HEK293 (cell line): ENCODE measurements around the gene ASIC3.

ENCODE experiments used
- CTCF ChIA-PET: fragments of 350-600 bp; formaldehyde crosslinking; extraction: SDS; loops from one replicate; lab custom pipeline; 2021; ENCODE audit warnings: antibody characterized with exemption; lab: Yijun Ruan, JAX
- POLR2A ChIA-PET: fragments of 300-600 bp; formaldehyde crosslinking; extraction: SDS; loops from one replicate; lab custom pipeline; 2020; ENCODE audit warnings: antibody characterized with exemption, inconsistent platforms; lab: Yijun Ruan, JAX
- H3K27ac ChIP-seq: fragments of 200-500 bp; sonication (Bioruptor generic); 2 replicates; pipeline ENCODE4 v1.5.1; 2014; ENCODE audit warnings: low read depth, low read length, control low read depth, inconsistent platforms; ENCODE audit errors: extremely low read depth
- H3K36me3 ChIP-seq, 2 experiments: fragments of 200-500 bp in 1 of 2; sonication (Bioruptor generic) in 1 of 2; 1 replicate in 1 of 2; 2 replicates in 1 of 2; pipeline ENCODE4 v1.5.1; 2014 to 2017; ENCODE audit warnings: inconsistent platforms in 2 of 2, low read length in 2 of 2; ENCODE audit not compliant: control insufficient read depth in 2 of 2, insufficient read depth in 1 of 2
- H3K4me1 ChIP-seq: fragments of 200-500 bp; sonication (Bioruptor generic); 2 replicates; pipeline ENCODE4 v1.5.1; 2014; ENCODE audit warnings: mild to moderate bottlenecking, low read length, inconsistent platforms; ENCODE audit not compliant: control insufficient read depth, insufficient read depth
- H3K4me3 ChIP-seq: 2 replicates; pipeline ENCODE4 v1.5.1; 2011; ENCODE audit warnings: low read depth, mild to moderate bottlenecking, control low read depth, low read length, moderate library complexity
- H3K9me3 ChIP-seq: fragments of 200-500 bp; sonication (Bioruptor generic); 2 replicates; pipeline ENCODE4 v1.5.1; 2014; ENCODE audit warnings: low read depth, low read length, inconsistent platforms; ENCODE audit not compliant: control insufficient read depth, insufficient read depth
- FEZF1 ChIP-seq: fragments of 450-650 bp; formaldehyde crosslinking; IDR thresholded peaks from 2 replicates; pipeline ENCODE4 v1.5.1; 2016; ENCODE audit warnings: missing biosample characterization, missing genetic modification characterization
- GLI2 ChIP-seq: fragments of 450-650 bp; formaldehyde crosslinking; IDR thresholded peaks from 2 replicates; pipeline ENCODE4; 2017; ENCODE audit warnings: missing biosample characterization, missing genetic modification characterization, low read depth, borderline replicate concordance
- HIC1 ChIP-seq: fragments of 450-650 bp; formaldehyde crosslinking; IDR thresholded peaks from 2 replicates; pipeline ENCODE4 v1.5.1; 2016; ENCODE audit warnings: missing biosample characterization, missing genetic modification characterization
- KLF17 ChIP-seq: fragments of 450-650 bp; formaldehyde crosslinking; IDR thresholded peaks from 2 replicates; pipeline ENCODE4 v1.5.1; 2016; ENCODE audit warnings: missing biosample characterization, missing genetic modification characterization
- OSR2 ChIP-seq: fragments of 450-650 bp; formaldehyde crosslinking; IDR thresholded peaks from 2 replicates; pipeline ENCODE4 v1.5.1; 2016; ENCODE audit warnings: missing biosample characterization, missing genetic modification characterization
- PRDM10 ChIP-seq: fragments of 450-650 bp; formaldehyde crosslinking; IDR thresholded peaks from 2 replicates; pipeline ENCODE4 v1.5.1; 2016; ENCODE audit warnings: missing biosample characterization, missing genetic modification characterization
- TCF7L2 ChIP-seq: IDR thresholded peaks from 2 replicates; pipeline ENCODE4 v1.6.1; 2011; ENCODE audit warnings: low read depth, mild to moderate bottlenecking, inconsistent platforms, low read length, moderate library complexity, borderline replicate concordance
- ZFP37 ChIP-seq: fragments of 450-650 bp; formaldehyde crosslinking; IDR thresholded peaks from 2 replicates; pipeline ENCODE4 v1.5.1; 2016; ENCODE audit warnings: missing biosample characterization, missing genetic modification characterization
- ZNF175 ChIP-seq: fragments of 450-650 bp; formaldehyde crosslinking; IDR thresholded peaks from 2 replicates; pipeline ENCODE4 v1.5.1; 2016; ENCODE audit warnings: missing biosample characterization, missing genetic modification characterization
- ZNF239 ChIP-seq: fragments of 450-650 bp; formaldehyde crosslinking; IDR thresholded peaks from 2 replicates; pipeline ENCODE4 v1.5.1; 2016; ENCODE audit warnings: missing biosample characterization, missing genetic modification characterization
- ZNF274 ChIP-seq, 2 experiments: fragments of 200-500 bp in 1 of 2; fragments of 450-650 bp in 1 of 2; sonication (Bioruptor generic) in 1 of 2; formaldehyde crosslinking in 1 of 2; IDR thresholded peaks; 2 replicates each; pipeline versions ENCODE4 v1.5.1 to v1.6.1; 2014 to 2016; ENCODE audit warnings: borderline replicate concordance in 1 of 2, inconsistent platforms in 1 of 2, low read length in 1 of 2, missing biosample characterization in 1 of 2, missing genetic modification characterization in 1 of 2
- ZNF280C ChIP-seq: fragments of 450-650 bp; formaldehyde crosslinking; IDR thresholded peaks from 2 replicates; pipeline ENCODE4 v1.5.1; 2016; ENCODE audit warnings: missing biosample characterization, missing genetic modification characterization
- ZNF302 ChIP-seq: fragments of 450-650 bp; formaldehyde crosslinking; IDR thresholded peaks from 2 replicates; pipeline ENCODE4 v1.5.1; 2016; ENCODE audit warnings: missing biosample characterization, missing genetic modification characterization, low read depth
- ZNF341 ChIP-seq: fragments of 450-650 bp; formaldehyde crosslinking; IDR thresholded peaks from 2 replicates; pipeline ENCODE4; 2016; ENCODE audit warnings: low read depth, missing biosample characterization, missing genetic modification characterization
- ZNF423 ChIP-seq: fragments of 450-650 bp; formaldehyde crosslinking; IDR thresholded peaks from 2 replicates; pipeline ENCODE4 v1.5.1; 2016; ENCODE audit warnings: missing biosample characterization, missing genetic modification characterization
- ZNF510 ChIP-seq: fragments of 450-650 bp; formaldehyde crosslinking; IDR thresholded peaks from 2 replicates; pipeline ENCODE4 v1.5.1; 2018; ENCODE audit warnings: mild to moderate bottlenecking, missing genetic modification characterization, missing biosample characterization; ENCODE audit not compliant: insufficient replicate concordance
- ZNF707 ChIP-seq: fragments of 450-650 bp; formaldehyde crosslinking; IDR thresholded peaks from 2 replicates; pipeline ENCODE4 v1.5.1; 2016; ENCODE audit warnings: missing biosample characterization, missing genetic modification characterization
- ZNF747 ChIP-seq: fragments of 450-650 bp; formaldehyde crosslinking; IDR thresholded peaks from 2 replicates; pipeline ENCODE4 v1.5.1; 2016; ENCODE audit warnings: missing biosample characterization, missing genetic modification characterization
- ZSCAN4 ChIP-seq: fragments of 450-650 bp; formaldehyde crosslinking; IDR thresholded peaks from 2 replicates; pipeline ENCODE4 v1.5.1; 2017; ENCODE audit warnings: missing biosample characterization, missing genetic modification characterization
- ZXDB ChIP-seq: fragments of 450-650 bp; formaldehyde crosslinking; IDR thresholded peaks from 2 replicates; pipeline ENCODE4 v1.5.1; 2016; ENCODE audit warnings: missing biosample characterization, missing genetic modification characterization

ASIC3 gene

GRCh38 chr7:151020231-151020630 is 28.1 kb upstream of the ASIC3 start:
- Histone ChIP-seq H3K36me3 (no peaks in the 10 kb centered on the region), H3K27ac (no peak overlapping the region), H3K9me3 (no peaks in the 10 kb centered on the region), H3K4me1 (no peaks in the 10 kb centered on the region), H3K4me3 (no peak overlapping the region)
- peak; percentile 70 for TF ChIP-seq ZNF341 (tag by site-specific recombination)
- no peak for TF ChIP-seq ZXDB (tag by site-specific recombination)
- TF ChIP-seq ZNF302 = no peak
- TF ChIP-seq HIC1 (tag by site-specific recombination) = no peak
- TF ChIP-seq OSR2 (tag by site-specific recombination) = no peak
- no peak for TF ChIP-seq ZNF707 (tag by site-specific recombination)
- TF ChIP-seq ZNF423 (tag by site-specific recombination) = no peak
- ChIA-PET CTCF (interaction anchor here (0.6 to 3.1 kb wide), 8 partner anchors 11 to 207 kb away, joined by 3 to 26 read pairs (median 3); no protein-coding TSS in a partner anchor), POLR2A (interaction anchor here (1.3 kb wide), 1 partner anchor 93 kb away, joined by 3 read pairs; no protein-coding TSS in a partner anchor)

- CTCF ChIA-PET = interaction anchor here (0.6 to 5.6 kb wide), 3 partner anchors 11 to 555 kb away, joined by 3 to 22 read pairs (median 3); no protein-coding TSS in a partner anchor
- no peak for TF ChIP-seq GLI2
- no peak for TF ChIP-seq TCF7L2
- no peak for TF ChIP-seq ZNF280C (tag by site-specific recombination)
- no peak for TF ChIP-seq ZNF747
- TF ChIP-seq ZFP37 (tag by site-specific recombination) = no peak
- TF ChIP-seq KLF17 (tag by site-specific recombination) = no peak
- TF ChIP-seq ZNF274 (IDR thresholded peaks at IDR 0.05; ENCODE audit: low read length) = no peak
- TF ChIP-seq ZNF274 (tag by site-specific recombination; IDR thresholded peaks at IDR 0.05; ENCODE audit: borderline replicate concordance) = no peak
- no peak for TF ChIP-seq FEZF1
- TF ChIP-seq ZNF175 (tag by site-specific recombination) = no peak
- TF ChIP-seq ZNF510 (tag by site-specific recombination) = no peak
- TF ChIP-seq ZNF239 (tag by site-specific recombination) = no peak
- no peak for TF ChIP-seq HIC1 (tag by site-specific recombination)
- TF ChIP-seq ZSCAN4 (tag by site-specific recombination) = no peak
- no peak for TF ChIP-seq PRDM10 (tag by site-specific recombination)
These were observed 25.1 kb upstream of the ASIC3 start for GRCh38 chr7:151023232-151023631.

More at GRCh38 chr7:151023232-151023631, 25.1 kb upstream of the ASIC3 start:
- POLR2A ChIA-PET = no interaction called here
- Histone ChIP-seq H3K36me3 (no peaks in the 10 kb centered on the region), H3K4me1 (no peaks in the 10 kb centered on the region), H3K4me3 (no peak overlapping the region), H3K27ac (no peak overlapping the region), H3K9me3 (no peaks in the 10 kb centered on the region)
